Activated CD8-positive, alpha-beta T cell treated with anti-CD3 and anti-CD28 coated beads, Interleukin-2, amount 10 ng/mL, durations not matched to agents 7 days and 5 days (primary cell): Measurements from ENCODE around the gene UBE2M. TPM values are rescaled to one million over a fixed set of nuclear protein-coding genes. Genes with fewer than 3 reads are reported as not detected.

Experiments used
- ATAC-seq: fragments of 150-1000 bp; cut with Tn5 transposase; one replicate; pipeline ENCODE4 v1.10.0; 2021; ENCODE audit warnings: moderate library complexity
- CTCF ChIA-PET: fragments of 350-600 bp; sonication (Branson Sonifier 250); formaldehyde crosslinking; loops from one replicate; lab custom pipeline; 2021; ENCODE audit warnings: antibody characterized with exemption; lab: Charles Lee
- POLR2A ChIA-PET: fragments of 350-600 bp; sonication (Branson Sonifier 250); formaldehyde crosslinking; loops from one replicate; lab custom pipeline; 2021; ENCODE audit warnings: antibody characterized with exemption; lab: Charles Lee
- DNase-seq: peaks from one replicate; pipeline ENCODE4 v3.0.0-alpha.2; 2020
- H3K27ac Mint-ChIP-seq: one replicate; pipeline ENCODE4 v1.8.0; 2021; ENCODE audit warnings: mild to moderate bottlenecking, mixed read lengths
- H3K27me3 Mint-ChIP-seq: one replicate; pipeline ENCODE4 v1.8.0; 2021; ENCODE audit warnings: low read depth, mixed read lengths
- H3K36me3 Mint-ChIP-seq: one replicate; pipeline ENCODE4 v1.8.0; 2021; ENCODE audit warnings: low read depth, mixed read lengths
- H3K4me1 Mint-ChIP-seq: one replicate; pipeline ENCODE4 v1.8.0; 2021; ENCODE audit warnings: low read depth, mixed read lengths
- H3K4me3 Mint-ChIP-seq: one replicate; pipeline ENCODE4 v1.8.0; 2021; ENCODE audit warnings: mild to moderate bottlenecking, mixed read lengths
- H3K9me3 Mint-ChIP-seq: one replicate; pipeline ENCODE4 v1.8.0; 2022; ENCODE audit warnings: mixed read lengths; ENCODE audit not compliant: insufficient read depth
- total RNA-seq, 2 experiments: library from RNA; stranded (reverse); gene quantifications; one replicate each; pipeline ENCODE4 v1.2.3, GENCODE V29; 2021

Gene UBE2M
- total RNA-seq, 2 experiments from 2014 or later, result 80.7 to 94.1 TPM

GRCh38 chr19:58516964-58517833, 41.2 kb downstream of the UBE2M start:
- Mint-ChIP-seq H3K4me1 (peaks cover 57% of the 10 kb centered on the region), H3K27me3 (no peaks in the 10 kb centered on the region), H3K27ac (peak overlapping the region; percentile 34), H3K4me3 (no peak overlapping the region), H3K9me3 (no peaks in the 10 kb centered on the region), H3K36me3 (peaks cover 27% of the 10 kb centered on the region)
- no peak for DNase-seq
- ChIA-PET POLR2A (interaction anchor here (3.9 kb wide), 1 partner anchor 37 kb away, joined by 31 read pairs; the partner anchor contains the start of gene CHMP2A), CTCF (interaction anchor here (3.6 to 5.6 kb wide), 2 partner anchors 17 to 63 kb away, joined by 24 to 94 read pairs; no protein-coding TSS in a partner anchor)
- no peak for ATAC-seq

GRCh38 chr19:58516246-58516836, 42.1 kb downstream of the UBE2M start:
- Mint-ChIP-seq H3K9me3 (no peaks in the 10 kb centered on the region), H3K4me3 (peak overlapping the region; percentile 48), H3K36me3 (peaks cover 27% of the 10 kb centered on the region), H3K27ac (peak overlapping the region; percentile 67), H3K27me3 (no peaks in the 10 kb centered on the region), H3K4me1 (peaks cover 56% of the 10 kb centered on the region)
- ChIA-PET CTCF (interaction anchor here (5.6 kb wide), 1 partner anchor 64 kb away, joined by 94 read pairs; no protein-coding TSS in a partner anchor), POLR2A (no interaction called here)
- no peak for DNase-seq
- no peak for ATAC-seq

DNA sequence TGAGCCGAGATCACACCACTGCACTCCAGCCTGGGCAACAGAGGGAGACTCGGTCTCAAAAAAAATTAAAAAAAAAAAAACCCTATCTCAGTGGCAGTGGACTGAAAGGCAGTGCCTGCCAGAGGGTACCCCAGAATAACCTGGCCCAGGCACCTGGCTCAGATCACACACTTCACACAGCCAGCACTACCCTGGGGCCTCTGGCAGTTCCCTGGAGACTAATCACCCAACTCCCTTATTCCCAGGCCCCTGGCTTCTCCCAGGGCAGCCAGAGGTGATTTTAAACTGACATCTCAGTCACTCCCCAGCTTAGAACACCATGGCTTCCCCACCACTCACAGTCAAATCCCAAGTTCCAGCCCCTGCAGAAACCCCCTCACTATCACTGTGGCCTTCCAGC, 43.2 kb downstream of the UBE2M start:
- H3K9me3 Mint-ChIP-seq, result no peaks in the 10 kb centered on the region
- peak overlapping the region; percentile 78 for H3K4me3 Mint-ChIP-seq
- ChIA-PET POLR2A (no interaction called here), CTCF (no interaction called here)
- peaks cover 52% of the 10 kb centered on the region for H3K4me1 Mint-ChIP-seq
- no peak for DNase-seq
- ATAC-seq, result no peak
- peak overlapping the region; percentile 67 for H3K27ac Mint-ChIP-seq
- H3K27me3 Mint-ChIP-seq, result no peaks in the 10 kb centered on the region
- H3K36me3 Mint-ChIP-seq, result peaks cover 27% of the 10 kb centered on the region

DNA sequence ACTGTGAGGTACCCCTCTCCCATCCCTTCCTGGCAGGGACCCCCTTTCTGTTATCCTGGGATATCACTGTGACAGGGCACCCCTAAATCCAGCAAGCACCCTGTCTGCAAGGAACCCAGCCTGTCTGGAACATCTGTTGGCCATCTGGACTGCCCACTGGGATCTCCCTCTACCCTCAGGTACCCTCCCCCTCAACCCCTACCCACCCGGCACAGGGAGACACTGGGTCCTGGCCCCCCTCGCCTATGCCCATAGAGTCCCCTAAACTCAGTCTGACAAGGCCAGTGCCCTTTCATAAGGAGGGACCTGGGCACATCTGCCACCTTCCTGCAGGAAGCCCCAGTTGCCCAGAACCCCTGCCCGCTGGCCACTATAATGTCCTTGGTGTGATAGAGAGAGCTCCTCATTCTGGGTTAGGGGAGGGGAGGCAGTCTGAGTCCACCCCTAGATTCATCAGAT, 43.8 kb downstream of the UBE2M start:
- ATAC-seq (no peak), DNase-seq (no peak)
- peaks cover 47% of the 10 kb centered on the region for H3K4me1 Mint-ChIP-seq
- CTCF ChIA-PET, result interaction anchor here (0.6 to 2.1 kb wide), 28 partner anchors 11 to 332 kb away, joined by 3 to 46 read pairs (median 4); partner anchors contain the start of genes CHMP2A, TRIM28, ZNF446 and ZNF497
- H3K4me3 Mint-ChIP-seq, result peak overlapping the region; percentile 78
- no peaks in the 10 kb centered on the region for H3K9me3 Mint-ChIP-seq
- peaks cover 27% of the 10 kb centered on the region for H3K36me3 Mint-ChIP-seq
- no peaks in the 10 kb centered on the region for H3K27me3 Mint-ChIP-seq
- peak overlapping the region; percentile 88 for H3K27ac Mint-ChIP-seq
- POLR2A ChIA-PET, result interaction anchor here (0.6 to 2.4 kb wide), 6 partner anchors 9 to 43 kb away, joined by 3 to 11 read pairs (median 4); partner anchors contain the start of gene CHMP2A

- H3K4me3 Mint-ChIP-seq, result peak overlapping the region; percentile 78
- DNase-seq (peak; percentile 97), ATAC-seq (peak; percentile 96)
- H3K27me3 Mint-ChIP-seq, result no peaks in the 10 kb centered on the region
- peaks cover 24% of the 10 kb centered on the region for H3K36me3 Mint-ChIP-seq
- ChIA-PET POLR2A (interaction anchor here (0.6 to 2.4 kb wide), 7 partner anchors 9 to 53 kb away, joined by 3 to 11 read pairs (median 3); partner anchors contain the start of gene CHMP2A), CTCF (interaction anchor here (0.6 to 2.1 kb wide), 28 partner anchors 11 to 332 kb away, joined by 3 to 46 read pairs (median 4); partner anchors contain the start of genes CHMP2A, TRIM28, ZNF446 and ZNF497)
- no peaks in the 10 kb centered on the region for H3K9me3 Mint-ChIP-seq
- H3K27ac Mint-ChIP-seq, result peak overlapping the region; percentile 88
- peaks cover 45% of the 10 kb centered on the region for H3K4me1 Mint-ChIP-seq
Measured at GRCh38 chr19:58513694-58514563, 44.5 kb downstream of the UBE2M start.

DNA sequence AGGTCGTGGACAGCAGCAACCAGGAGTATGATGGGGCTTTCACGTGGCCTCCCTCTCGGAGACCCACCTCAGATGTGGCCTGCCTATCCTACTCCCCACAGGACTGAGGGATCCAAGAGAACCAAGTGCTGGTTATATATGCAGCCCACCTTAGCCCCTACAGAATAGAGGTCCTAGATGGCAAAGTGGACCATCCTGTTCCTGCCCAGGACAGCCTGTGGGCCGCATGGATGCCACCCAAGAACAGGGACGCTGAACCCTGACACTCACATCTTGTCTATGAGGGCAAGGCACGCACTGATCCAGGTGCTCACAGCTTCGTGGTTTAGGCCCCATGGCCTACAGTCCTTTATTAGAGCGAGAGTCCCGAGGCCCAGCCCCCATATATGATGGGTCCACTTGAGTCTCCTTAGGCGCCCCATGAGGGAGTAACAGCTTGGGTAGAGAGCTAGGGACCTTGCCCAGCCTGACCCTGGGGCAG, 45.2 kb downstream of the UBE2M start:
- H3K4me1 Mint-ChIP-seq, result peaks cover 39% of the 10 kb centered on the region
- no peaks in the 10 kb centered on the region for H3K9me3 Mint-ChIP-seq
- ChIA-PET POLR2A (interaction anchor here (0.6 to 2.4 kb wide), 6 partner anchors 8 to 54 kb away, joined by 3 to 11 read pairs (median 4); partner anchors contain the start of gene CHMP2A), CTCF (interaction anchor here (1.0 to 2.1 kb wide), 17 partner anchors 10 to 331 kb away, joined by 3 to 46 read pairs (median 5); partner anchors contain the start of genes CHMP2A, TRIM28 and ZNF446)
- H3K4me3 Mint-ChIP-seq, result peak overlapping the region; percentile 78
- H3K27ac Mint-ChIP-seq, result peak overlapping the region; percentile 88
- peaks cover 21% of the 10 kb centered on the region for H3K36me3 Mint-ChIP-seq
- ATAC-seq (no peak), DNase-seq (no peak)
- H3K27me3 Mint-ChIP-seq, result no peaks in the 10 kb centered on the region

- peaks cover 9% of the 10 kb centered on the region for H3K9me3 Mint-ChIP-seq
- no peak within 1 kb of the TSS for H3K4me3 Mint-ChIP-seq
- H3K27me3 Mint-ChIP-seq, result no peaks in the 10 kb centered on the region
- peaks cover 30% of the 10 kb centered on the region for H3K4me1 Mint-ChIP-seq
- ChIA-PET POLR2A (interaction anchor here (0.6 to 1.6 kb wide), 2 partner anchors 34 to 35 kb away, joined by 3 to 4 read pairs; no protein-coding TSS in a partner anchor), CTCF (interaction anchor here (1.2 to 1.7 kb wide), 2 partner anchors 8 to 12 kb away, joined by 3 to 4 read pairs; partner anchors contain the start of gene ZBTB45)
- H3K36me3 Mint-ChIP-seq, result peaks cover 22% of the 10 kb centered on the region
- DNase-seq, result no peak
- ATAC-seq, result no peak
- peak within 1 kb of the TSS; percentile 48 for H3K27ac Mint-ChIP-seq
Measured at GRCh38 chr19:58511353-58512208, 46.8 kb downstream of the UBE2M start, which contains the start of gene SLC27A5. Gene SLC27A5 (minus strand): TSS chr19:58511992. CDS start chr19:58511955, 37 bp downstream.

- H3K36me3 Mint-ChIP-seq, result peaks cover 12% of the 10 kb centered on the region
- H3K4me3 Mint-ChIP-seq, result no peak overlapping the region
- H3K27me3 Mint-ChIP-seq, result no peaks in the 10 kb centered on the region
- H3K9me3 Mint-ChIP-seq, result peaks cover 13% of the 10 kb centered on the region
- peaks cover 20% of the 10 kb centered on the region for H3K4me1 Mint-ChIP-seq
- ATAC-seq (no peak), DNase-seq (no peak)
- H3K27ac Mint-ChIP-seq, result peak overlapping the region; percentile 20
- ChIA-PET CTCF (interaction anchor here (1.2 to 1.7 kb wide), 2 partner anchors 8 to 10 kb away, joined by 3 read pairs; partner anchors contain the start of gene ZBTB45), POLR2A (interaction anchor here (1.6 kb wide), 1 partner anchor 35 kb away, joined by 4 read pairs; no protein-coding TSS in a partner anchor)
Measured at GRCh38 chr19:58510084-58510862, 48.1 kb downstream of the UBE2M start.

DNA sequence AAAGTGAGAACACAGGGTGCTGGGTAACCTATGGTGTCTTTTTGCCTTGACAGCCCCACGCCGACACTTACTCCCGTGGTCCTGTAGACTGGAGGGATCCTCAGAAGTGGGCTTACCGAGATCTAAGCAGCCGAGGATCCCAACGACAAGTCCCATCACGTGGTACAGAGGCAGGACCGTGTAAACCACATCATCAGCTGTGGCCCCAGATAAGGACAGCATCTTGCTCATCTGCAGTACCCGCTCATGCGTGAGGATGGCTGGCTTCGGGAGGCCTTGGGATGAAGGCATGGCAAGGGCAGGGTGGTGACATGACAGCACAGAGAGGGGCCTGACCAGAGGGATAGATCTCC, 48.7 kb downstream of the UBE2M start:
- H3K4me1 Mint-ChIP-seq, result peaks cover 17% of the 10 kb centered on the region
- POLR2A ChIA-PET, result no interaction called here

More for the DNA sequence above, 48.7 kb downstream of the UBE2M start:
- no peaks in the 10 kb centered on the region for H3K27me3 Mint-ChIP-seq
- H3K27ac Mint-ChIP-seq, result no peak overlapping the region
- no peak for ATAC-seq
- peaks cover 9% of the 10 kb centered on the region for H3K36me3 Mint-ChIP-seq
- CTCF ChIA-PET, result interaction anchor here (1.7 kb wide), 1 partner anchor 9 kb away, joined by 3 read pairs; no protein-coding TSS in a partner anchor
- H3K4me3 Mint-ChIP-seq, result no peak overlapping the region
- no peak for DNase-seq
- H3K9me3 Mint-ChIP-seq, result peaks cover 13% of the 10 kb centered on the region
